Measurements from ENCODE around the gene FOXD4.
"Not testable (repeated sequence)": the region's sequence is repeated elsewhere in the genome, so short reads cannot be mapped to it uniquely, and the experiment has no call there.

The FOXD4 gene

GRCh38 chr9:117995-118467, at the start of gene FOXD4:
Gene FOXD4 (minus strand): TSS chr9:118417. CDS start chr9:118119, 298 bp downstream.
- peak; percentile 49 for DNase-seq (ENCODE audit: low spot score)

GRCh38 chr9:159871-160270, 41.7 kb upstream of the FOXD4 start:
- DNase-seq (ENCODE audit: low spot score), result not testable (repeated sequence)

- not testable (repeated sequence) for DNase-seq (ENCODE audit: low spot score)
Measured at GRCh38 chr9:151173-151572, 33.0 kb upstream of the FOXD4 start.

- not testable (repeated sequence) for DNase-seq (ENCODE audit: low spot score)
Measured at GRCh38 chr9:139880-140279, 21.7 kb upstream of the FOXD4 start.

- DNase-seq (ENCODE audit: low spot score), result peak; percentile 65
Measured at GRCh38 chr9:117144-117994, 848 bp downstream of the FOXD4 start.

- DNase-seq (ENCODE audit: low spot score), result peak; percentile 49
Measured at GRCh38 chr9:116239-117077, 1.8 kb downstream of the FOXD4 start.

- DNase-seq (ENCODE audit: low spot score), result not testable (repeated sequence)
Measured at GRCh38 chr9:115118-115451, 3.1 kb downstream of the FOXD4 start.

GRCh38 chr9:114267-115117, 3.7 kb downstream of the FOXD4 start:
- peak; percentile 55 for DNase-seq (ENCODE audit: low spot score)

GRCh38 chr9:113468-114266, 4.5 kb downstream of the FOXD4 start:
- peak; percentile 75 for DNase-seq (ENCODE audit: low spot score)

GRCh38 chr9:112589-113467, 5.4 kb downstream of the FOXD4 start:
- peak; percentile 53 for DNase-seq (ENCODE audit: low spot score)

GRCh38 chr9:110672-111071, 7.5 kb downstream of the FOXD4 start:
- DNase-seq (ENCODE audit: low spot score), result not testable (repeated sequence)

- not testable (repeated sequence) for DNase-seq (ENCODE audit: low spot score)
Measured at GRCh38 chr9:109540-109939, 8.7 kb downstream of the FOXD4 start.

- not testable (repeated sequence) for DNase-seq (ENCODE audit: low spot score)
Measured at GRCh38 chr9:108742-109495, 9.3 kb downstream of the FOXD4 start.

- DNase-seq (ENCODE audit: low spot score), result not testable (repeated sequence)
Measured at GRCh38 chr9:105991-106390, 12.2 kb downstream of the FOXD4 start.

GRCh38 chr9:100430-100829, 17.8 kb downstream of the FOXD4 start:
- DNase-seq (ENCODE audit: low spot score), result not testable (repeated sequence)

GRCh38 chr9:99867-100266, 18.4 kb downstream of the FOXD4 start:
- not testable (repeated sequence) for DNase-seq (ENCODE audit: low spot score)

- not testable (repeated sequence) for DNase-seq (ENCODE audit: low spot score)
Measured at GRCh38 chr9:98775-99174, 19.4 kb downstream of the FOXD4 start.

GRCh38 chr9:94992-95391, 23.2 kb downstream of the FOXD4 start:
- not testable (repeated sequence) for DNase-seq (ENCODE audit: low spot score)

GRCh38 chr9:94323-94722, 23.9 kb downstream of the FOXD4 start:
- DNase-seq (ENCODE audit: low spot score), result not testable (repeated sequence)
